ENCODE measurements around the gene MRGPRF. TPM values are rescaled to one million over a fixed set of nuclear protein-coding genes. Genes with fewer than 3 reads are reported as not detected.

The MRGPRF gene
- total and polyA plus RNA-seq, 10 donors: 2.2 to 21.2 (median 9.7) TPM

DNA sequence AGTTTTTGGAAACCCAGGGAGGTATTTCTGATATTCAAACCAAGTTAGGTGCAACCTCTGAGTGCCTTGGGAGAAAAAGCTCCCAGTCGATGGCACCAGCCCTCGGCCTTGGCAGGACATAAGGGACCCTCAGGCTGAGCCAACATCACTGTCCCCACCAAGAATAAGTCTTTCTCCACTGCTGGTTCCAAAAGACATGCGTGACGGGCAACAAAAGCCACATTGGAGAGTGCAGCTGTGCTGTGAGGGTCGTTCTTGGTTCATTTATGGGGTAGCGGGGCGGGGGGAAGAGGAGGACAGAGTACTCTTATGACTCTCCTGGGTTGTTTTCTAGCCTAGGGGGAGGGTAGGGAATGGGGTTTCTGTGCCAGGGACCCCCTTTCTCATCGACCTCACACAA is 24.5 kb upstream of the MRGPRF start:
- Histone ChIP-seq H3K4me3 (no peak overlapping the region), H3K9me3 (no peaks in the 10 kb centered on the region), H3K27ac (no peak overlapping the region), H3K36me3 (no peaks in the 10 kb centered on the region), H3K27me3 (replicated peaks in 1 of 7) (peaks cover 0 to 28% (median 0%) of the 10 kb centered on the region in 7 donors), H3K4me1 (peaks cover 0 to 15% (median 0%) of the 10 kb centered on the region in 6 donors)
- intact Hi-C loops (cut with DNase I; ENCODE audit: low total_unique reads): no loop called here
- DNase-seq: no peak
- WGBS, 5 donors: 81 to 86% (median 81%) methylated on average over 8 of the region's 8 CpGs
- TF ChIP-seq POLR2AphosphoS5 (IDR thresholded peaks at IDR 0.05) (no peak), POLR2A (IDR thresholded peaks at IDR 0.05) (no peak)
- TF ChIP-seq, protein P1, sequence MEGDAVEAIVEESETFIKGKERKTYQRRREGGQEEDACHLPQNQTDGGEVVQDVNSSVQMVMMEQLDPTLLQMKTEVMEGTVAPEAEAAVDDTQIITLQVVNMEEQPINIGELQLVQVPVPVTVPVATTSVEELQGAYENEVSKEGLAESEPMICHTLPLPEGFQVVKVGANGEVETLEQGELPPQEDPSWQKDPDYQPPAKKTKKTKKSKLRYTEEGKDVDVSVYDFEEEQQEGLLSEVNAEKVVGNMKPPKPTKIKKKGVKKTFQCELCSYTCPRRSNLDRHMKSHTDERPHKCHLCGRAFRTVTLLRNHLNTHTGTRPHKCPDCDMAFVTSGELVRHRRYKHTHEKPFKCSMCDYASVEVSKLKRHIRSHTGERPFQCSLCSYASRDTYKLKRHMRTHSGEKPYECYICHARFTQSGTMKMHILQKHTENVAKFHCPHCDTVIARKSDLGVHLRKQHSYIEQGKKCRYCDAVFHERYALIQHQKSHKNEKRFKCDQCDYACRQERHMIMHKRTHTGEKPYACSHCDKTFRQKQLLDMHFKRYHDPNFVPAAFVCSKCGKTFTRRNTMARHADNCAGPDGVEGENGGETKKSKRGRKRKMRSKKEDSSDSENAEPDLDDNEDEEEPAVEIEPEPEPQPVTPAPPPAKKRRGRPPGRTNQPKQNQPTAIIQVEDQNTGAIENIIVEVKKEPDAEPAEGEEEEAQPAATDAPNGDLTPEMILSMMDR (IDR thresholded peaks at IDR 0.05 in 8 of 11, conservative IDR thresholded peaks at IDR 0.05 in 3 of 11): no peak

DNA sequence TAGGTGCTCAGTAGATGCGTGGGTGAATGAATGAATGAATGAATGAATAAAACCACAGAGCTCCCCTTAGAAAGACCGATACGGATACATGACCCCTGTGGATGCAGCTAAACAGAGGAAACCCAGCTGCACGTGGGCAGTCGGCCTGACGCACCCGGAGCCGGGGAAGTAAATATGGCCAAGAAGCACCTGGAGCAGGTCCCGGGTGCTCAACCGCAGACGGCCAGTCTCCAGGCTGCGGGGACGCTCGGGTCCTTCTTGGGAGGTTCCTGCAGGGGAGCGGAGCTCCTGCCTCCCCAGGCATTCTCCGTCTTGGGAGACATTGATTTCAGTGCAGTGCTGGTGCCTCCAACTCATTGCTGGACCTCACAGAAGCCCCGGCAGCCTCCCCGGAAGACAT is 24.0 kb upstream of the MRGPRF start:
- TF ChIP-seq, protein P1 (IDR thresholded peaks at IDR 0.05 in 8 of 11, conservative IDR thresholded peaks at IDR 0.05 in 3 of 11): no peak
- TF ChIP-seq POLR2AphosphoS5 (IDR thresholded peaks at IDR 0.05) (no peak), POLR2A (IDR thresholded peaks at IDR 0.05) (no peak)
- no peaks in the 10 kb centered on the region for H3K36me3 ChIP-seq
- WGBS, 5 donors: 88 to 94% (median 92%) methylated on average over 17 to 18 of the region's 18 CpGs
- peaks cover 0 to 28% (median 0%) of the 10 kb centered on the region in 7 donors for H3K27me3 ChIP-seq (replicated peaks in 1 of 7)
- no peak overlapping the region for H3K4me3 ChIP-seq
- H3K27ac ChIP-seq: no peak overlapping the region
- intact Hi-C loops (cut with DNase I; ENCODE audit: low total_unique reads): no loop called here
- H3K9me3 ChIP-seq: no peaks in the 10 kb centered on the region
- peaks cover 0 to 15% (median 0%) of the 10 kb centered on the region in 6 donors for H3K4me1 ChIP-seq
- DNase-seq: no peak

DNA sequence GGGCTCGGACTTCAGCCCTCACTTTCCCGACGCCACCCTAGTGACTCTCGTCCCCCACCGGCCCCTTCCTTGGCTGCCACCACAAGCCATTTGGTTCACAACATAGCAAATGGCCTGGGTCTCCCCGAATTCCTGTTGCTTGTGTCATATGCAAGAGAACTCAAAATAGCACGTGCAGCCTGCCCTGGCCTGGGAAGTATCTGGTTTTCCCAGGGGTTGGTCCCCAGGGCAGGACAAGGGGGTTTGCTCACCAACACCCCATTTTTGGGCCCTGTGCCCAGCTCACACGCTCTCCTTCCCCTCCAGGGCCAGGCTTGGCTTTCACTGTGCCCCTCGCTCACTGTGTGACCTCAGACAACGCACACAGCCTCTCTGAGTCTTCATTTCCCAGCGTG is 22.9 kb upstream of the MRGPRF start:
- H3K36me3 ChIP-seq: no peaks in the 10 kb centered on the region

DNA sequence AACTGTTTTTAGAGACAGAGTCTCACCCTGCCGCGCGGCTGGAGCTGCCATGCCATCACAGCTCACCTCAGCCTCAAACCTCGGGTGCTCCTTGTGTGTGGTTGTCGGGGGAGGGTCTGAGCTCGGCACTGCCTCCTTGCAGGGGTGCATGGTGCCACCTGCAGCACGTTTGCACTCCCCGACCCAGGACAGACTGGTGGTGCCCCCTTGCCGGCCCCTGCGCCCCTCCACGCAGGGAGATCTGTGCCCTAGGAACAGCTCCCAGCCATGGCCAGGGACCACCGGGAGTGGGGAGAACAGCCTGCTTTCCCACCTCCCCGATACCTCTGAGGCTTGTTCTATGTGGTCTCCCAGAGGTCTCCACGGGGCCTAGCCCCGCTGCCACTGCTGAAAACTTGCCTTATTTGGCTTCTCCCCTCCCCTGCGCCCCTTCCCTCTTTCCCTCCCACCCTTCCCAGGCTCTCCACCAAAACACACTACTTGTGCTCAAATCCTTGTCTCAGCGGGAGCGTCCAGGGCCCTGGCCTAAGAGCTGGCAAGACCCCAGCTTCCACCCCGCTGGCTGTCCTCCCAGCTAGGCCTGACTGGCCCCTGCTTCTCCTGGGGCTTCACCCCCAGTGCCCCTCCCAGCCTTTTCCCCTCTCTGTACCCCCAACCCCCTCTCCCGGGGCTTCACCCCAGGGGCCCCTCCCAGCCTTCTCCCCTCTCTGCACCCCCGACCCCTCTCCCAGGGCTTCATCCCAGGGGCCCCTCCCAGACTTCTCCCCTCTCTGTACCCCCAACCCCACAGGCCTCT is 22.3 kb upstream of the MRGPRF start:
- intact Hi-C loops (cut with DNase I; ENCODE audit: low total_unique reads): no loop called here
- Histone ChIP-seq H3K27ac (no peak overlapping the region), H3K4me3 (no peak overlapping the region), H3K4me1 (peaks cover 0 to 28% (median 2%) of the 10 kb centered on the region in 6 donors), H3K9me3 (no peaks in the 10 kb centered on the region), H3K27me3 (replicated peaks in 1 of 7) (peaks cover 0 to 28% (median 0%) of the 10 kb centered on the region in 7 donors), H3K36me3 (no peaks in the 10 kb centered on the region)
- DNase-seq: no peak
- WGBS, 5 donors: 69 to 80% (median 77%) methylated on average over 20 to 21 of the region's 21 CpGs
- no peak for TF ChIP-seq POLR2AphosphoS5 (IDR thresholded peaks at IDR 0.05)
- TF ChIP-seq, protein P1 (IDR thresholded peaks at IDR 0.05 in 8 of 11, conservative IDR thresholded peaks at IDR 0.05 in 3 of 11): no peak
- no peak for TF ChIP-seq POLR2A (IDR thresholded peaks at IDR 0.05)

More for the DNA sequence above, 22.9 kb upstream of the MRGPRF start:
- intact Hi-C loops (cut with DNase I; ENCODE audit: low total_unique reads): no loop called here
- peaks cover 0 to 28% (median 0%) of the 10 kb centered on the region in 7 donors for H3K27me3 ChIP-seq (replicated peaks in 1 of 7)
- H3K4me3 ChIP-seq: no peak overlapping the region
- no peaks in the 10 kb centered on the region for H3K9me3 ChIP-seq
- H3K4me1 ChIP-seq: peaks cover 0 to 22% (median 0%) of the 10 kb centered on the region in 6 donors
- TF ChIP-seq, protein P1 (IDR thresholded peaks at IDR 0.05 in 8 of 11, conservative IDR thresholded peaks at IDR 0.05 in 3 of 11): no peak
- no peak for TF ChIP-seq POLR2AphosphoS5 (IDR thresholded peaks at IDR 0.05)
- no peak for TF ChIP-seq POLR2A (IDR thresholded peaks at IDR 0.05)
- DNase-seq: no peak
- 76 to 86% (median 76%) methylated on average over 11 of the region's 11 CpGs for WGBS, 5 donors
- H3K27ac ChIP-seq: no peak overlapping the region

Measured in spleen (tissue), 11 donors.